SW480 (cell line): ENCODE results near the gene EXOC6.
"Not testable (repeated sequence)": the region's sequence is repeated elsewhere in the genome, so short reads cannot be mapped to it uniquely, and the experiment has no call there.

Source experiments
- DNase-seq: peaks from one replicate; pipeline ENCODE4 v3.0.0-alpha.2; 2016; ENCODE audit warnings: low spot score

EXOC6 gene

GRCh38 chr10:93079663-93080349 lies 231.5 kb downstream of the EXOC6 start:
- DNase-seq = no peak

DNA sequence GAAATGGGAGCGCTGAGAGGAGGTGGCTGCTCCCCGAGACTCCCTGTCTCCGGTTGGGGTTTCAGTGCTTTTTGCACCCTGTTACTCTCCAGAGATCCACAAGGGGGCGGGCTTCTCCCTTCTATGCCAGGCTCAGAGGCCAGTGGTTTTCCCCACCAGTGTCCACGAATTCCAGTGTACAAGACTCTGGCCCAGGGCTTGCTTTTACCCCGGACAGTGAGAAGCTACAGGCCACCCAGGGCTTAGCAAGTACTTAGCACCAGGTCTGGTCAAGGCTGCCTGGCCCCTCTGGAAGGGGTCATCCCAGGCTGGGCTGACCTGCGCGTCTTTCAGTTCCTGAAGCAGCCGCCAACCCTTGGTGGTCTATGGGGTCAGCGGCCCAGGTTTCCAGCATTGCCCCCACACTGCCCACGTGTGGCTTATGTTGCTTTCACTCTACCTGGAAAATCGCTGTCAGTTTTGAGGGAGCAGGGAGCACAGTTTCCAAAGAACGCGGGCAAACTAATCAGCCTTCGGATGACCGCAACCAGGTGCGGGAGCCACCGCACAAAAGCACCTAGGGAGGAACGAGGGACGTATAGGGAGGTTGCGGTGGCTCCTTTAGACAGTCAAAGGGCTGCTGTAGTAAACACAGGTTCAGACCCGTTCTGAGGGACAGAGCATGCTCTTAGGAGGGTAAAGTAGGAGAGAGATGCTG lies 232.2 kb downstream of the EXOC6 start:
- DNase-seq = peak; percentile 48

DNA sequence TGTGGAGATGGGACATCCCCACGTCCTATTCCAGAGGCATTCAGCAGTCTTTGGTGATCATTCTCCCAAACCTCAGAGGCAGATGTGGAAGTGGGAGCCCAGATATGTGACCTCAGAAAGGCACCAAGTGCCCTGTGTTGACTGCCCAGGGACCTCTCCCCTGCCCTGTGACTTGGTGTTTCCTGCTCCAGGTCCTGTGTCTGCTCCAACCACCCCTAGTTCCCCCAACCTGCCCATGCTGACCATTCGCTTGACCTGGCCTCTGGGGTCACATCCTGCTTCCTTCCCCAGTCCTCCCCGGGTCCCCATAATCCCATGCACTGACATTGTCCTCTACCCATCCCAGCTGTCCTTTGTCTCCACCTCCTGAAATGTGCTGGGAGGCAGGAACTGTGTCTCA lies 233.0 kb downstream of the EXOC6 start:
- no peak for DNase-seq

DNA sequence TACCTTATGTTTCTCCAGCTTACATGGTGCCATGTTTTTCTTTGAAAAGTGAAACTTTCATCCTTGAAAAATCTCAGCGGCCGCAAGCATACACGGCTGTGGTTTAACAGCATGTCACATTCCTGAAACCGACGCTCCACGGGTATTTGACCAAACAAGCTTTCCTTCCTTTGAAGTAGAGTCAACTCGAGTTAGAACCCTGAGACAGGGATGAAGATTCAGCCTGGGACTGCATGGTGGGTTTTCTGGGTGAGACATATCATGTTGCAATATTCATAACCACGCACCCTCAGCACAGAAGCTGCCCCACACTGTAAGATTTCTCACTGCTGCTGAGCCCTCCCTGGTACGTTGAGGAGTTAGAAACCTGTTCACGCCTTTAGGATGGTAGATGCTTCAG lies 233.5 kb downstream of the EXOC6 start:
- DNase-seq = peak; percentile 37

GRCh38 chr10:93083743-93084539 lies 235.6 kb downstream of the EXOC6 start:
- DNase-seq = no peak

DNA sequence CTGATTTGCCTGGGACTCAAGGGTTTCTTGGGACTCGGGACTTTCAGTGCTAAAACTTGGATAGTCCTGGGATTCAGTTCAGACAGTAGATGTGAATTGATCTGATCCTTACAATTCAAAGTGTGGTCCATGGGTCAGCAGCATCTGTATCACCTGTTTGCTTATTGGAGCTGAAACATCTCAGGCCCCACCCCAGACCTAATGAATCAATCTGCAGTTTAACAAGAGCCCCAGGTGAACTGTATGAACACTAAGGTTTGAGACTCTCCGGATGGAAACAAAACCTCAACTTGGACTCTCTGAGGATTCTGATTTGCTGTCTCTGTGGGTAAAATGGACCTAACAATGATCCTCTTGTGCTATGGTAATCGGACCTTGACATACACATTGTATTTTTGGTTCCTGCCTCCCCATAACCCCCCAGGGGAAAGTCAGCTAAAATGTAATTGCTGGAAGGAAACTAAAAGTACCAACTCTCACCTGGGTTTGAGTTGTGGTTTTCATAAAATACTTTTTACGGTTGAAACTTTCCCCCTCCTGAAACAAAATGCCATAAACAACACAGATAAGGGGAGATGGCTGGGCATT lies 237.0 kb downstream of the EXOC6 start:
- no peak for DNase-seq

GRCh38 chr10:93086289-93086688 lies 238.0 kb downstream of the EXOC6 start:
- DNase-seq = no peak

- DNase-seq = no peak
These were observed 239.5 kb downstream of the EXOC6 start for GRCh38 chr10:93087846-93088245.

- DNase-seq = no peak
These were observed 240.1 kb downstream of the EXOC6 start for GRCh38 chr10:93088466-93088865.

- no peak for DNase-seq
These were observed 242.3 kb downstream of the EXOC6 start for GRCh38 chr10:93090619-93091018.

DNA sequence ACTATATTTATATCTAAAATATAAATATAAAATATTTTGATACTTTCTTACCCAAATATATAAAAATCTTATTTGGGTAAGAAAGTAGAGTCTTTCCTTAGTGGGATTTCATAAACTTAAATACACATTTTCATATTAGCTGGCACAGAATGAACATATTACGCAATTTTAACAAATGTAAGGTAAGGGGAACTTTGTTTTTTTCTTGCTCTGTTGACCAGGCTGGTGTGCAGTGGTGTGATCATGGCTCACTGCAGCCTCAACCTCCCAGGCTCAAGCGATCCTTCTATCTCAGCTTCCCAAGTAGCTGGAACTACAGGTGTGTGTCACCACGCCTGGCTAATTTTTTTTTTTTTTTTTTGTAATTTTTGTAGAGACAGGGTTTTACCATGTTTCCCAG lies 243.6 kb downstream of the EXOC6 start:
- DNase-seq = no peak

DNA sequence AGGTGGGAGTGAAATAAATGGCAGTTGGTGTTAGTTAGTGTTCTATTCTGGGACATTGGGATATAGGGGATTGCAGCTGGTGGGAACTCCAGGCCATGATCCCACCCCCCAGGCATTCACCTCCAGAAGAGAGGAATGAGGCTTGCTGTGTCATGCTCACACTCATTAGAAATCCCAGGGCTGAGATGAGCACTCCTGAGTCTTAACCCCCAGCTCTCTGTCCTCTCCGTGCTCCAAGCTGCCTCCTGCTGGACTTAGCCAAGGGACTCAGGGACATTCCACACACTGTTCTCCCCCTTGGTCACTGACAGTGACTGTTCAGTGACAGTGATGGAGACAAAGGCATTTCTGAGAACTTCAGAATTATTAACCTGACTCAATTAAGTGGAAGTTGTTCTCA lies 246.9 kb downstream of the EXOC6 start:
- no peak for DNase-seq

DNA sequence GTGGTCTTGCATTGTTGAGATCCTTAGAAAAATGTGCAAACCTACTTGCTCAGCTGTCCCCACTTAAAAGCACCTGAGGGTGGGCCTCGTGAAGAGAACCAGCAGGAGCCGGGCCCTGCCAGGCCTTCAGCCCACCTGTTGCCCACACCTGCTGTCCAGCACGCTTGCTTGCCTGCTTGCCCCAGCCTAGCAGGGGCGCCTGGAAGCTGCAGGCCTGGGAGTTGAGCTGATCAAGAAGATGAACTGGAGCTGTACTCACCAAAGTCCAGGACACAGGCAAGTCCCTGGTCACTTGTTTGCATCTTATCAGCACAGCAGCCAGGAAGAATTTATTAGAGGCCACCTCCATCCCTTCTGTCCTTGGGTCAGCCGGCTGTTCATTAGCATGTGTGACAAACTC lies 248.6 kb downstream of the EXOC6 start:
- no peak for DNase-seq

DNA sequence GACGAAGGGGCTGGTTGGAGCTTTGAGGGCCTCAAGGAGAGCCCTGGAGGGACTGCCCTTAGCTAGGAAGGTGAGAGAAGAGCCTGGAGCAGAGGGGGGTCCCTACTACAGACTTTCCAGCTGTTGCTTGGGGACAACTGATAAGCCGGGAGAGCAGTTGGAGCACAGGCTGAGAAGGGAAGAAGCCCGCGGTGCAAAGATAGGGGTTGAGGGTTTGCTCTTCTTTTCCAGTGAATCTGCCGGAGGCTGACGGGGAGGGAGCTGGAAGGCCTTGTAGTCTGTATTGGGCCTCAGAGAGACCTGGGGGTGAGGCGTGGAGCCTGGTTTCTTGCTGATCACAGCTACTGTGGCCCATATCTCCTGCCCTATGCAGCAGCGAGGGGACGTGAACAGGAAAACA lies 249.1 kb downstream of the EXOC6 start:
- DNase-seq = no peak

DNA sequence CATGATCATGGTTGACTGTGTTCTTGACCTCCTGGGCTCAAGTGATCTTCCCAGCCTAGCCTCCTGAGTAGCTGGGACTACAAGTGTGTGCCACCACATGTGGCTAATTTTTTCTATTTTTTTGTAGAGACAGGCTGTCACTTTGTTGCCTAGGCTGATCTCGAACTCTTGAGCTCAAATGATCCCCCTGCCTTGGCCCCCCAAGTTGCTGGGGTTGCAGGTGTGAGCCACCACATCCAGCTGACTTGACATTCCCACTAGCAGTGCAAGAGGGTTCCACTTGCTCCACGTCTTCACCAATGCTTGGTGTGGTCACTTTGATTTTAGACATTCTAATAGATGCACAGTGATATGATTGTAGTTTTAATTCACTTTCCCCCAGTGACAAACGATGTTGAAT lies 250.5 kb downstream of the EXOC6 start:
- DNase-seq = no peak

GRCh38 chr10:93099670-93100069 lies 251.3 kb downstream of the EXOC6 start:
- no peak for DNase-seq

GRCh38 chr10:93101148-93101547 lies 252.8 kb downstream of the EXOC6 start:
- not testable (repeated sequence) for DNase-seq

DNA sequence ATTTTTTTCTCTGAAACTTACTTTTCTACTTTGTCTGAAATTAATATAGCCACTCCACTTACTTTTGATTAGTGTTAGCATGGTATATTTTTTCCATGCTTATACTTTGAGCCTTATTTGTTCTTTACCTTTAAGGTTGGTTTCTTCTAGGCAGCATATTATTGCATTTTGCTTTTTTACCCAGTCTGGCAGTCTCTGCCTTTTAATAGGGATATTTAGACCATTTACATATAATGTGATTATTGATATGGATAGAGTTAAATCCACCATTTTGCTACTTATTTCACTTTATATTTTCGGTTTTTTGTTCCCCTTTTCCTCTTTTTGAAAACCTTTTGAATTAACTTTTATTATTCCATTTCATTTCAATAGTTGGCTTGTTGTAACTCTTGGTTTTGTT lies 255.6 kb downstream of the EXOC6 start:
- no peak for DNase-seq

GRCh38 chr10:93106631-93107072 lies 258.3 kb downstream of the EXOC6 start:
- DNase-seq = no peak
